OCI-LY1 (cell line): Measurements from ENCODE around the gene CCDC102A.

ENCODE experiments used
- CTCF ChIP-seq: fragments of 200-600 bp; sonication (generic), shearing (Covaris generic); IDR thresholded peaks from 2 replicates; pipeline ENCODE4 v1.5.1; 2017; ENCODE audit warnings: mild to moderate bottlenecking, antibody characterized with exemption, low read length, moderate library complexity, mixed read lengths
- EZH2 ChIP-seq: fragments of 200-600 bp; sonication (generic), shearing (Covaris generic); IDR thresholded peaks from 2 replicates; pipeline ENCODE4 v1.8.0; 2017; ENCODE audit warnings: borderline replicate concordance, mixed run types, mild to moderate bottlenecking, antibody characterized with exemption, low read length, moderate library complexity, mixed read lengths

- TF ChIP-seq CTCF, result no peak
- no peak for TF ChIP-seq EZH2
Measured at GRCh38 chr16:57485916-57486857, 50.2 kb downstream of the CCDC102A start, which contains the start of gene DOK4.
